DMS79 treated with DMSO at 0.1 percent for 48 hours (cell line): ENCODE data around the gene MRFAP1L1.

ENCODE experiments used
- DNase-seq: peaks from one replicate; lab custom pipeline; 2025; lab: John Stamatoyannopoulos, UW

Gene MRFAP1L1

GRCh38 chr4:6716018-6716911, 6.6 kb upstream of the MRFAP1L1 start, which contains the start of gene BLOC1S4:
BLOC1S4 (plus strand) TSS chr4:6716174; CDS start chr4:6716210, 36 bp downstream.
- DNase-seq = peak; percentile 44

- no peak for DNase-seq
These were observed 6.0 kb upstream of the MRFAP1L1 start for GRCh38 chr4:6715704-6716017.

DNA sequence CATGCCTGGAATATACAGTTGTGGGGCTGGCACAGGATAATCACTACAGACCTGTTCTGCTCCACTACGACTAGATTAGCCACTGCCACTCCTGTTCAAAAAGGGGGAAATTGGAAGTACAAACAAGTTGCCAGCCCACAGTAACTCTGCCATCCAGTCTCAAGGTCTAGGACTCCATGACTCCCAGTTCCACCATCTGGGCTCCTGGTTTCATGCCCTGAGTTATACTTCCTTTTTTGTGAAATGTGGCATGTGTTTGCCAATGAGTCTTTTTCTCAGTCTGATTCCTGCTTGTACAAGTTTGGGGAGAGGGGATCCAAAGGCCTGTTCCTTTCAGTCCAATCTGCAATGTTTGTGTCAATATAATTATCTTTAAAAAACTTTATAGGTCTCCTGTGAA, 5.3 kb upstream of the MRFAP1L1 start:
- DNase-seq = no peak

GRCh38 chr4:6710996-6711395, 1.3 kb upstream of the MRFAP1L1 start:
- no peak for DNase-seq

DNA sequence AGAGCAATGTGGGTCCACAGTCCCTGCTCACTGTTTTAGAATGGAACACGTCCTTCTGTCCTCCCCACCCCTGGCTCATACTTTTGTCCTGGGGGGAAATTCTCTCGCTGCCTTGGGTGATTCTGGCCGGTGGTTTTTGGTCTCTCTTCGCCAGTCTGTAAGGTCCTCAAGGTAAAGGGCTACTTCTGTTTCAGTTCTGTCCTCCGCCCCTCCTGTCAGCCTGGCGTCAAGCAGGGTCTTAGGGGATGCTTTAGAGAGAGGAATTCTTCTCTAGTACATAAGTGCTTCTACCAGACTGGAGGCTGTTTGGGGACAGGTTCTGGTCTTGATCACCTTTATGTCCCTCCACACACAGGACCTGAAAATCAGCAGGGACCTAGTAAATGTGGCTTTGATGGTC, 617 bp upstream of the MRFAP1L1 start:
- DNase-seq = no peak

DNA sequence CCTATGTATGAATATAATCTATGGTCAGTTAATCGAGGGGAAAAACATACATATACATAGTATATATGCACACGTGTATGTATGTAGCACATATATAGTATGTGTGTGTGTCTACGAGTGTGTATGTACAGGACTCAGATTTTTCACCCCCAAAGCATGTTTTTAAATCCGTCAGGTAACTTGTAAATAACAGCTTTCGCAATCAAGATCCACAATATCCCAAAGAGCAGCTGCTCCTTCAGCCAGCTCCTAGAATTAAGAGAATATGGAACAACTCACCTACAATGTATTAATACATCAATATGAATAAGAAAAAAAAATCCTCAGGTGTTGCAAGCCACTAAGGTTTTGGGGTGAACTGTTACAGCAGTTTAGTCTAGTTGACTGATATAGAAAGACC, 3.5 kb downstream of the MRFAP1L1 start:
- no peak for DNase-seq

DNA sequence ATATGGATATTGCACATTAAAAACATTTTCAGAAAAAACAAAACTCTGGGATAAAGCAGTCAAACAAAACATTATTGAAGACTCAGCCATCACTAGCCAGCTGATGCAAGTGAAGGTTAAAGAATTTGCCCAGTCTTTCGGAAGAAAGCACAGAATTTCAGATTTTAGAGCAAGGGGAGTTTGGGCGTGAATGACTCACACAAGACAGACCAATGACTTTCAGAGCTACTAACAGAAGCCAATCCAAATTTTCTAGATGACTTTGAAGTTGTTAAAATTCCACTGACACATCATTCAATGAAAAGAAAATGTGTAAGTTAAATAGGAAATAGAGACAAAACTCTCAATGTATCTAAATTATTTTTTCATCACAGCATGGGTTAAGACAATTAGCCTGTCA, 4.0 kb downstream of the MRFAP1L1 start:
- DNase-seq = no peak

GRCh38 chr4:6703786-6704185, 5.9 kb downstream of the MRFAP1L1 start:
- no peak for DNase-seq

DNA sequence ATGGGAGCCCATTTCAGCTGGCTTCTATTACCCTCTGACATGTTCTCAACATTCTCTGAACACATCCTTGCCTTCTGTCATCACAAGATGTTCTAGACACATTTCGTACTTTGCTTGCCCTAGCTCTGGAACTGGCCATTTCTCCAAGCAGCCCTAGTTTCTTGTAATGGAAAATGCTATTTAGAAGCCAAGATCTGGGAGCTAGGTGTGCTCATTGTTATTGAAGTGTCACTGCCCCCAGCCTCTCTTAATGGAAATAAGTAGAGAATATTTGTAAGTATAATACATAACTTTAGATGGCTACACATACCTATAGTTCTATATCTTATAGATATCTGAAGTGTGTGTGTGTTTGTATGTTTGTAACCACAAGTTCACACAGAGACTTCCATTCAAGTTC, 6.9 kb downstream of the MRFAP1L1 start:
- no peak for DNase-seq

DNA sequence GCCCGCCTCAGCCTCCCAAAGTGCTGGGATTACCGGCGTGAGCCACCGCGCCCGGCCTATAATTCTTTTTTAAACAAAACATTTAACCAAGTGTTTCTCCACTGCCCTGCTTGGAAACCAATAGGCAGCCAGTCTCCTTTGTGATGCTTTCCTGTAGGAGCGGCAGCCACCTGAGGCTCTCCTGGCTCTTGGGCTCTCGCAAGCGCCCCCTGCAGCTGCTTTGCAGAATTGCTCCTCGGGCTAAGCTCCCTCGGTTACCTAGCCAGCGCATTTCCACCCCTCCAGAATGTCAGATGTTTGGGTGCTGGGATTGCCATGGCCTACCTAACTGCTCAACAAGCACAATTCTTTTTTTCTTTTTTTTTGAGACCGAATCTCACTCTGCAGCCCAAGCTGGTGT, 8.3 kb downstream of the MRFAP1L1 start:
- DNase-seq = no peak

DNA sequence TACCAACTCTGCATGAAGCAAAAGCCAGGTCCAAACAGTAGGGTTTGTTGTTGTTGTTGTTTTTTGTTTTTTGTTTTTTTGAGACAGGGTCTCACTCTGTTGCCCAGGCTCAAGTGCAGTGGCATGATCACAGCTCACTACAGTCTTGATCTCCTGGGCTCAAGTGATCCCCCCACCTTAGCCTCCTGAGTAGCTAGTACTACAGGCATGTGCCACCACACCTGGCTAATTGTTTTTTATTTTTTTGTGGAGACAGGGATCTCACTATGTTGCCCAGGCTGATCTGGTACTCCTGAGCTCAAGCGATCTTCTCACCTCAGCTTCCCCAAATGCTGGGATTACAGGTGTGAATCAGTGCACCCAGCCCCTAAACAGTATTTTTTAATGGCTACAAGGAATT, 9.8 kb downstream of the MRFAP1L1 start:
- DNase-seq = no peak

GRCh38 chr4:6699388-6699787, 10.3 kb downstream of the MRFAP1L1 start:
- no peak for DNase-seq

DNA sequence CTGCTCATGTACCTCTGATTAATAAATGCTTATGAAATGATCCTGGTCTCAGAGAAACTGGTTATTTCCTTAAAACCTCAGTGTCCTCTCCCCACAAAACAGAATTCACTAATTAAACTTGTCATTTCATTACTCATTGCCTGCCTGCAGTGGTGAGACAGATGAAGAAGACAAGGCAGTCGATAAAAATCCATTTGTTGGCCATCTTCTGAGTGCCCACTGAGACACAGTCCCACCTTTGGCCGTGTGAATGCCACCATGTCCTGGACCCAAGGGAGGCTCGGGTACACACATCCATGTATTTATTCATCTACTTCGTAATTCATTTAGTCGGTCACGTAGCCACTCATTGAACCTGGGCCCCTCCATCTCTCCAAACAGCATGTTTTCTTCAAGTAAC, 12.5 kb downstream of the MRFAP1L1 start:
- no peak for DNase-seq

DNA sequence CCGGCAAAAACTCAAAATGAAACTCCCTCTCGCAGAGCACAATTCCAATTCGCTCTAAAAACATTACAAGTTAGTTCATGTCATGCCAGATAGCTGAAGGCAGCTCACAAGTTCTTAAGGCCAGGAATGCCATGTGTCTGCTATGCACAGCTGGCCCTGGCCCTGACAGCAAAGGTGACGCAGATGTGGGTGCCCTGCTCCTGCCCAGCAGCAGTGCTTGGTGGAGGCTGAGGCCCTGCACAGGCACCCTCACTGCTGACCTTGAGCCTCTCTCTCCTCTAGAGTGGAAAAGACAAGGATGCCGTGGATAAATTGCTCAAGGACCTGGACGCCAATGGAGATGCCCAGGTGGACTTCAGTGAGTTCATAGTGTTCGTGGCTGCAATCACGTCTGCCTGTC, 13.1 kb downstream of the MRFAP1L1 start:
- DNase-seq = no peak

GRCh38 chr4:6695660-6696610, 13.7 kb downstream of the MRFAP1L1 start:
- DNase-seq = no peak

- no peak for DNase-seq
These were observed 15.3 kb downstream of the MRFAP1L1 start for GRCh38 chr4:6694177-6694901.

DNA sequence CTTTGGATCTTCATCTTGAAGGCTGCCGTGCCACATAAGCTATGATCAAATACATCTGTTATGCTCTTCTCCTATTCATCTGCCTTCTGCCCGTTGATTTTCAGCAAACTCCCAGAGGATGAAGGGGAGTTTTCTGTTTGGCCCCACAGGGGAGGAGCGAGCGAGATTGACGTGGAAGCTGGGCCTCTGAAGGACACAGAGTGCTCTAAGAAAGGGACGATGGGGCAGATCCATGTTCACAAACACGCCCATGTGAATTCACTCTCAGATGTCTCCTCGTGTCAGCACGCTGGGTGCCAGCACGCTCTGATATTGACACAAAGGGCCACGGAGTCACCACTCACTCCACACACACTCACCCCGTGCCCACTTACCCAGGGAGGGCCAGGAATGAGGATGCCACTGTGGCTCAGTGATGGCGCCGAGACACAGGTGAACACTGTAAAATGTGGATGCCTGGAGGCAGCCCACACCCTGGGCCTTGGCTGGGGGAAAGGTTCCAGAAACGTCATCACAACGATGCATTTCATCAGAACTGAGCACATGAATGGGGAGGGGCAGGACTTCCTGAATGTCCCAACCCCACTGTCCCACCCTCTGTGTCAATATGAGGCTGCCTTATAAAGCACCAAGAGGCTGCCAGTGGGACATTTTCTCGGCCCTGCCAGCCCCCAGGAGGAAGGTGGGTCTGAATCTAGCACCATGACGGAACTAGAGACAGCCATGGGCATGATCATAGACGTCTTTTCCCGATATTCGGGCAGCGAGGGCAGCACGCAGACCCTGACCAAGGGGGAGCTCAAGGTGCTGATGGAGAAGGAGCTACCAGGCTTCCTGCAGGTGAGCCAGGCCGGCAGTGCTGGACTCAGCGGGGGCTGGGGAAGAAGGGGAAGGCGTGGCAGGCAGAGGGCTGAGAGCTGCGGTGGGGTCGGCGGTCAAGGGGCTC, 16.2 kb downstream of the MRFAP1L1 start, which contains the start of gene S100P:
Gene S100P, plus strand, starts transcription at position 648 of the 946 bp plus-strand sequence. Its CDS starts 55 bp downstream, at position 703.
- no peak for DNase-seq

DNA sequence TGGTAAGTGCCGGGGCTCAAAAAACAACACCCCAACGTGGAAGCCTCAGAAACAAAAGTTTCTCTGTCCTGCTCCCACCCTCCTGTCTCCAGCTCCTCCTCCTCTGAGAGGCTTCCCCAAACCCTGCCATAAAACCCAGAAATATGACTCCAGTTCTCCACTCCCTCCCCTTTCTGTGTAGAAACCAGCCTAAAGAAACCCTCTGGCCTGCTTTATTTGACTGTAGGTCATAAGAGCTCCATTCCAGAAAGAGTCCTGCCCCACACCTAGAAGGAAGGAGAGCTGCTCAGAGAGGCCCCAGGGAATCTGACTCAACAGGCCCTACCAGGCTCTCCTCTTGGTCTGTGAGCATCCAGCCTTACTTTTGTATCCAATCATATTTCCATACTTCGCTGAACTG, 16.9 kb downstream of the MRFAP1L1 start:
- no peak for DNase-seq

DNA sequence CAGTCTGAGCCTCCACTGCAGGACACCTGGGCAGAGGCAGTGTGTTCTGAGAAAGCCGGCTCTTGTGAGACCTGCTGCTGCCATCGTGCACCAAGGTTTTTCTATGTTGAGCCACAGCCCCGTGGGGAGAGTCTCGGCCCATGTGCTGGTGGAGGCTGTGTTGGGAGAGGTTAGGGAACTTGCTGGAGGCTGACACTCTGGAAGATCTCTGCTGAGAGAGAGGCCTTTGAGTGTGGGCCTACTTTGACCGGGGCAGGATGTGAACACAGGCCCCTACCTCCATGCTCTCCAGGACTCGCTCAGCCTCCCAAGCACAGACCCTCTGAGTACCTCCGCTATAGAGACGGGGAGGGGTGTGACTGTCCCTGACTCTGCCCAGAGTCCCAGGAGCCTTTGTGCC, 17.3 kb downstream of the MRFAP1L1 start:
- no peak for DNase-seq

DNA sequence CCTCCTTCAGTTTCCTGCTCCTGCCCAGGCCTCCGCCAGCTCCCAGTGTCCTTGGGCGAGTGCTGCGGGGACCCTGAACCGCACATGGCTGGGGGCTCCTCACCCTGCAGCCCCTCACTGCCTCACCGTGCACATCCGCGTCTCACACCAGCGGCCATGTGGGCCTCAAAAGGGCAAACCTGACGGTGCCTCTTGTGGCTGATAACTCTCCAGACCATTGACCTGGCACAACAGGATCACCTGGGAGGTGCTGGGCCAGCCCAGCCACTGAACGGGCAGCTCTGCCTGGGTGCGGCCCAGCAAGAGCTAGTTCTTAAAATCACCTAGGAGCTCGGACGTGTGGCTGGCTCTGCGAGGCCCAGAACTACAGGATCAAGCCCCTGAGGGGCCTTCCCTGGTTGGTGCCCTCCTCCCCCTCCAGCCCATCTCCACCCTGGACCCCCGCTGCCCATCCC, 20.1 kb downstream of the MRFAP1L1 start:
- DNase-seq = no peak
